Left forelimb (tissue), 1 donor: ENCODE results near the gene DNAJC5.
"Not testable (repeated sequence)": the region's sequence is repeated elsewhere in the genome, so short reads cannot be mapped to it uniquely, and the experiment has no call there.

Experiments used
- DNase-seq: peaks from one replicate; pipeline ENCODE4 v3.0.0-alpha.2; 2018; ENCODE audit warnings: low spot score

Gene DNAJC5

GRCh38 chr20:63968136-63968927, 73.4 kb downstream of the DNAJC5 start:
- DNase-seq: no peak

GRCh38 chr20:63968928-63969760, 74.2 kb downstream of the DNAJC5 start:
- peak; percentile 73 for DNase-seq

- DNase-seq: peak; percentile 86
Measured at GRCh38 chr20:63969838-63970713, 75.2 kb downstream of the DNAJC5 start, which contains the start of gene ZNF512B. ZNF512B (minus strand) TSS chr20:63969930; CDS start chr20:63967950, 1,980 bp downstream.

- no peak for DNase-seq
Measured at GRCh38 chr20:63970714-63971431, 75.9 kb downstream of the DNAJC5 start.

- DNase-seq: not testable (repeated sequence)
Measured at GRCh38 chr20:63971960-63972311, 77.0 kb downstream of the DNAJC5 start.

- DNase-seq: no peak
Measured at GRCh38 chr20:63972312-63973159, 77.6 kb downstream of the DNAJC5 start.

GRCh38 chr20:63973160-63973479, 78.2 kb downstream of the DNAJC5 start:
- DNase-seq: no peak

GRCh38 chr20:63973636-63974401, 78.9 kb downstream of the DNAJC5 start:
- DNase-seq: peak; percentile 93

- DNase-seq: no peak
Measured at GRCh38 chr20:63974402-63975200, 79.7 kb downstream of the DNAJC5 start.

GRCh38 chr20:63976511-63976910, 81.6 kb downstream of the DNAJC5 start:
- not testable (repeated sequence) for DNase-seq

- DNase-seq: no peak
Measured at GRCh38 chr20:63976980-63977738, 82.2 kb downstream of the DNAJC5 start.

- no peak for DNase-seq
Measured at GRCh38 chr20:63977739-63978276, 82.9 kb downstream of the DNAJC5 start.

GRCh38 chr20:63978319-63979228, 83.6 kb downstream of the DNAJC5 start:
- no peak for DNase-seq

- no peak for DNase-seq
Measured at GRCh38 chr20:63979229-63979556, 84.3 kb downstream of the DNAJC5 start.

- no peak for DNase-seq
Measured at GRCh38 chr20:63979557-63980316, 84.8 kb downstream of the DNAJC5 start, which contains the start of gene SAMD10. SAMD10 (minus strand) TSS chr20:63979642; CDS start chr20:63979467, 175 bp downstream.

- DNase-seq: no peak
Measured at GRCh38 chr20:63980317-63980805, 85.4 kb downstream of the DNAJC5 start.
